AG10803 (cell line): Measurements from ENCODE around the gene DIP2C.

ENCODE experiments used
- DNase-seq: peaks from one replicate; pipeline ENCODE4 v3.0.0; 2010; ENCODE audit warnings: low read depth
- H3K4me3 ChIP-seq: 2 replicates; pipeline ENCODE4 v1.5.1; 2011; ENCODE audit warnings: mild to moderate bottlenecking, low read length, control low read depth
- TF ChIP-seq, protein P1 (sequence below): conservative IDR thresholded peaks from 2 replicates; pipeline ENCODE4 v1.5.1; 2011; ENCODE audit warnings: mild to moderate bottlenecking, low read length, control low read depth, inconsistent platforms

The DIP2C gene

DNA sequence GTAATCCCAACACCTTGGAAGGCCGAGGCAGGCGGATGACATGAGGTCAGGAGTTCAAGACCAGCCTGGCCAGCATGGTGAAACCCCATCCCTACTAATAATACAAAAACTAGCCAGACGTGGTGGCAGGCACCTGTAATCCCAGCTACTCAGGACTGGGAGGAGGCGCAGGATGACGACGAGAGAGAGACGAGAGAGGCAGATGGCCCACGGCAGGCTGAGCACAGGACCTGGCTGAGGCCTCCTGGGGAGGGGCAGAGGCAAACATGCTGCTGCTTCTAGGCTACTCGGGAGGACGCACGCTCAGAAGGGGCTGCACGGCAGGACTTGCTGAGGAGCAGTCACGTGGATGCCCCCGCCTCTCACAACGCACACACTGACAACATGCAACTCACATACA lies 22.4 kb downstream of the DIP2C start:
- TF ChIP-seq, protein P1, sequence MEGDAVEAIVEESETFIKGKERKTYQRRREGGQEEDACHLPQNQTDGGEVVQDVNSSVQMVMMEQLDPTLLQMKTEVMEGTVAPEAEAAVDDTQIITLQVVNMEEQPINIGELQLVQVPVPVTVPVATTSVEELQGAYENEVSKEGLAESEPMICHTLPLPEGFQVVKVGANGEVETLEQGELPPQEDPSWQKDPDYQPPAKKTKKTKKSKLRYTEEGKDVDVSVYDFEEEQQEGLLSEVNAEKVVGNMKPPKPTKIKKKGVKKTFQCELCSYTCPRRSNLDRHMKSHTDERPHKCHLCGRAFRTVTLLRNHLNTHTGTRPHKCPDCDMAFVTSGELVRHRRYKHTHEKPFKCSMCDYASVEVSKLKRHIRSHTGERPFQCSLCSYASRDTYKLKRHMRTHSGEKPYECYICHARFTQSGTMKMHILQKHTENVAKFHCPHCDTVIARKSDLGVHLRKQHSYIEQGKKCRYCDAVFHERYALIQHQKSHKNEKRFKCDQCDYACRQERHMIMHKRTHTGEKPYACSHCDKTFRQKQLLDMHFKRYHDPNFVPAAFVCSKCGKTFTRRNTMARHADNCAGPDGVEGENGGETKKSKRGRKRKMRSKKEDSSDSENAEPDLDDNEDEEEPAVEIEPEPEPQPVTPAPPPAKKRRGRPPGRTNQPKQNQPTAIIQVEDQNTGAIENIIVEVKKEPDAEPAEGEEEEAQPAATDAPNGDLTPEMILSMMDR, result no peak
- DNase-seq, result no peak
- no peak overlapping the region for H3K4me3 ChIP-seq

DNA sequence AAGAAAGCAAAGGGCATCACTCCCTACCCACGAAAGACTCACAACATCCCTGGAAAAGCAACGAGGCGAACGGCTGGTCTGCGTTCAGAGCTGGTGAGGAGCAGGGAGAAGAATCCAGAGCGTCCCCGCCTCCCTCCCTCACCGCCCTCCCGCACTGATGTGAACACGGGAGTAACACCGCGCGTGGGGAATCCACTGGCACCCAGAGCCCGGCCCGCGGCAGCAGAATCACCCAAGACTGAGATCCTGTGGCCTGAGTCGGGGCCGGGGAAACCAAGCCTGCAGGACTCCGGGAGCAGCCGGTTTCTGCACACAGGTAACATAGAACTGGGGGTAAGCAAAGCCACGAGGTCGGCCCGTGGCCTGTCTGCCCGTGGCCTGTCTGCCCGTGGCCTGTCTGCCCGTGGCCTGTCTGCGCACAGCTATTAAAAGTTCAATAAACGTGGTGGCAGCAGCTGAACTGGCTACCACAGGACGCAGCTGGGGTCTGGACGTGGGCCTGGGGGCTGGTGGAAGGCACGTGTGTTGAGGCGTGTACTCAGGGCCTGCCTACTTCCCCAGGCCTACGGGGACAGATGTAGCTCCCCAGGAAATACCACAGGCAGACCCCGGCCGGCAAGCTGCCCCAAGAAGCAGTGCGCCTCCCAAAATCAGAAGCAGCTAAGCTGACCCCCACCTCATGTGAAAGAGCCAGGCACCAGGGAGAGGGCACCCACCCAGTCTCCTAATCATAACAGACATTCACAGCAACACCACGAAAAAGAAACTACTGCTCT lies 23.0 kb downstream of the DIP2C start:
- TF ChIP-seq, protein P1, result no peak
- H3K4me3 ChIP-seq, result no peak overlapping the region

DNA sequence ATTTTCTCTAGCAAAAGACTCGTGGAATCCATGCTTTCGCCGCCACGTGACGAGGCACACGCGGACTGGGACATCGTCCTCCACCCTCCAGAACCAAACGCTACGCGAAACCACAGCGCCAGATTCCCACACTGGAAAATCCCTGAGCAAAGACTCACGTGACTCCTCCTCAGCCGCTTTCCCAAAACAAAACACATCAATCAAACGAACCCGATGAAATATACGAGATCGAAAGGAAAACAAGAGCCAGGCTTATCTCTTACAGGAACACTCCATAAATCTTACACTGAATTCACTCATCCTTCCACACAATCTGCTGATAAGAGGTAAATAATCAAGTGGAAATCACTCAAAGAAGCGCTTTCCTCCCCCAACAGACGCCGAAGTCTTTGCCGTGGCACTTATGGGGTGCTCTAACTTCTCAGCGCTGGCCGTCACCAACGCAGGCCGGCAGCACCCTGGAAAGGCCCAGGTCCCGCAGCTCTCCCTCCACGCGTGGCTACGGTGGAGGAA lies 23.8 kb downstream of the DIP2C start:
- DNase-seq, result no peak
- TF ChIP-seq, protein P1, result no peak
- no peak overlapping the region for H3K4me3 ChIP-seq

More for the DNA sequence above, 23.0 kb downstream of the DIP2C start:
- DNase-seq, result no peak

DNA sequence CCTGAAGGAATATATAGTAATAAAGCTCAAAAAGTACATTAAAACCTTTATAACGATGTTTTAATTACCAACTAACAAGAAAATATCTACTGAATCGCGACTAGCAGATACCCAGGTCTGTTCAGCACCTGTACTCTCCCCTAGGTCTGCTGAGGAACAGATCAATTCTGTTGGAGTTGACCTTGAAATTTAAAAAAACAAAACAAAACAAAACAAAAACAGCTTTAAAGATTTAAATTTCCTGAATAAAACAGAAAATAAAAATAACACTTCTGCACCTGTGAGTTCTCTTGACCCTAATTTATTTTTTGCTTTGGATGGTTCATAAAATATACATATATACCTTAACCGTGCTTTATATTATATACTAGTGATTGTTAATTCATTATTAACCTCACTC lies 24.6 kb downstream of the DIP2C start:
- DNase-seq, result no peak
- no peak overlapping the region for H3K4me3 ChIP-seq
- TF ChIP-seq, protein P1, result no peak

DNA sequence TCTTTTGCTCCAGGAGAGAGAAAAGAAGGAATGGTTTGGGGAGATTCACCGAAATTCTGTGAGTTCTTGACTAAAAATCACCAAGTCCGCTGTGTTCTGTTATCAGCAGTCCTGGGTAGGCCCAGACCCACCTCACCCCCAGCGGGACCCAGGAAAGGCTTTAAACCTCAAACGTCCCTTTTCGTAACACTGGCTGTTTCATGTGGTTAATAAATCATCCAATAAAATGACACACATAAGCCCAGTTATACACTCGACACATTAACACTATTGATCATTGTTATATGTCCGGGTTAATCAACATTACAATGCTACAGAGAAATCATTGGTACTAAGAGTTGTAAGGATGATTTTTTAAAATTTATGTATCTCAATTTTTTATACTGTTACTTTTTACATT lies 25.2 kb downstream of the DIP2C start:
- no peak for DNase-seq
- no peak overlapping the region for H3K4me3 ChIP-seq
- TF ChIP-seq, protein P1, result no peak

DNA sequence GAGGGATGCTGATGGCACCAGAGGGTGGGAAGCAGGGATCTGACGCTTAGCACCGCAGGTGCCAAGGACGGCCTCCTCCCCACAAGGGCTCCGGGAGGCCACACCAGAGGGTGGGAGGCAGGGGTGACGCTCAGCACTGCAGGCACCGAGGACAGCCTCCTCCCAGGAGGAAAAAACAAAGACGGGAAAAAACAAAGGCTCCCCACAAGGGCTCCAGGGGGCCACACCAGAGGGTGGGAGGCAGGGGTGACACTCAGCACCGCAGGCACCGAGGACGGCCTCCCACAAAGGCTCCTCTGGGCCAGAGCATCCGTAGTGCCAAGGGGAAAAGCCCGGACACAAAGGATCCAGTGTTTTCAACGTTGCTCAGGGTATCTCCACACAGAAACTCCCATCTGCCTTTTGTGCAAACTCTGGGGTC lies 25.6 kb downstream of the DIP2C start:
- TF ChIP-seq, protein P1, result no peak
- DNase-seq, result no peak
- no peak overlapping the region for H3K4me3 ChIP-seq

DNA sequence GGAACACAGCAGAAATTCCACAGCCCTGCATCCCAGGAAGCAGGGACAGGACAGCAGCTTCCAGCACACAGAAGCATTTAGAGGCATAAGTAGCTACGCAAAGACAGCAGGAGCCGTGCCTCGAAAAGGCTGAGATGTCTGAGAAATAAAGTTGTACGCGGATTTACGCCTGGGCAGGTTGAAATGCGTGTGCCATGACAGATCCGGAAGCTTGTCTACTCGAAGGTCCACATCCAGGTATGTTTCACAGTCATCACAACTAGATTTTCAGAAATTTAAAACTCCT lies 26.1 kb downstream of the DIP2C start:
- DNase-seq, result no peak
- TF ChIP-seq, protein P1, result no peak
- H3K4me3 ChIP-seq, result no peak overlapping the region
